Measurements from ENCODE around the gene NRIP1. TPM values are rescaled to one million over a fixed set of nuclear protein-coding genes. Genes with fewer than 3 reads are reported as not detected.
A peak's percentile ranks its signal among the peaks of the same experiment; 100 is the strongest.

NRIP1 gene
- total RNA-seq, 2 donors from 2014 or later = 29.9 to 35.9 TPM

GRCh38 chr21:14916676-14917141 is 148.1 kb downstream of the NRIP1 start:
- Histone ChIP-seq H3K9me3 (ENCODE audit: control insufficient read depth, low read length) (no peaks in the 10 kb centered on the region), H3K36me3 (ENCODE audit: control insufficient read depth, insufficient read depth, low read length) (no peaks in the 10 kb centered on the region), H3K4me1 (ENCODE audit: control insufficient read depth, insufficient read depth, low read length) (peaks cover 6% of the 10 kb centered on the region), H3K4me3 (ENCODE audit: low read length) (no peak overlapping the region), H3K27me3 (ENCODE audit: control insufficient read depth, insufficient read depth, low read length, poor library complexity, severe bottlenecking) (no peaks in the 10 kb centered on the region), H3K9ac (ENCODE audit: extremely low read depth, low read length, poor library complexity, severe bottlenecking) (no peak overlapping the region), H3K27ac (ENCODE audit: low read depth, low read length) (no peak overlapping the region)
- TF ChIP-seq CTCF (conservative IDR thresholded peaks at IDR 0.05) = no peak
- Mint-ChIP-seq H3K9me3 (no peaks in the 10 kb centered on the region), H3K4me3 (no peak overlapping the region), H3K36me3 (ENCODE audit: low read depth) (no peaks in the 10 kb centered on the region), H3K27me3 (ENCODE audit: insufficient read depth) (no peaks in the 10 kb centered on the region), H3K27ac (peak overlapping the region; percentile 91), H3K4me1 (peaks cover 29% of the 10 kb centered on the region)
- peak; percentile 58 for DNase-seq
- 66% methylated on average over 3 of the region's 3 CpGs; no CpG with 5 or more reads in 1 of the 2 experiments for WGBS, 2 experiments (ENCODE audit: insufficient coverage in 1 of 2, insufficient read length in 1 of 2)

- Histone ChIP-seq H3K4me1 (ENCODE audit: control insufficient read depth, insufficient read depth, low read length) (peaks cover 6% of the 10 kb centered on the region), H3K27ac (ENCODE audit: low read depth, low read length) (no peak overlapping the region), H3K9ac (ENCODE audit: extremely low read depth, low read length, poor library complexity, severe bottlenecking) (no peak overlapping the region), H3K4me3 (ENCODE audit: low read length) (no peak overlapping the region), H3K9me3 (ENCODE audit: control insufficient read depth, low read length) (no peaks in the 10 kb centered on the region), H3K27me3 (ENCODE audit: control insufficient read depth, insufficient read depth, low read length, poor library complexity, severe bottlenecking) (no peaks in the 10 kb centered on the region), H3K36me3 (ENCODE audit: control insufficient read depth, insufficient read depth, low read length) (no peaks in the 10 kb centered on the region)
- Mint-ChIP-seq H3K4me1 (peaks cover 32% of the 10 kb centered on the region), H3K36me3 (ENCODE audit: low read depth) (no peaks in the 10 kb centered on the region), H3K27me3 (ENCODE audit: insufficient read depth) (no peaks in the 10 kb centered on the region), H3K9me3 (no peaks in the 10 kb centered on the region), H3K27ac (no peak overlapping the region), H3K4me3 (no peak overlapping the region)
- no peak for TF ChIP-seq CTCF (conservative IDR thresholded peaks at IDR 0.05)
- DNase-seq = no peak
- 86 to 91% methylated on average over 2 of the region's 2 CpGs for WGBS, 2 experiments (ENCODE audit: insufficient coverage in 1 of 2, insufficient read length in 1 of 2)
Observed at GRCh38 chr21:14913638-14914037, 151.2 kb downstream of the NRIP1 start.

GRCh38 chr21:14911351-14911750 is 153.4 kb downstream of the NRIP1 start:
- TF ChIP-seq CTCF (conservative IDR thresholded peaks at IDR 0.05) = no peak
- Mint-ChIP-seq H3K36me3 (ENCODE audit: low read depth) (peaks cover 3% of the 10 kb centered on the region), H3K9me3 (peaks cover 10% of the 10 kb centered on the region), H3K27me3 (ENCODE audit: insufficient read depth) (no peaks in the 10 kb centered on the region), H3K4me3 (no peak overlapping the region), H3K27ac (no peak overlapping the region), H3K4me1 (peaks cover 28% of the 10 kb centered on the region)
- Histone ChIP-seq H3K27ac (ENCODE audit: low read depth, low read length) (no peak overlapping the region), H3K4me3 (ENCODE audit: low read length) (no peak overlapping the region), H3K36me3 (ENCODE audit: control insufficient read depth, insufficient read depth, low read length) (no peaks in the 10 kb centered on the region), H3K4me1 (ENCODE audit: control insufficient read depth, insufficient read depth, low read length) (peaks cover 6% of the 10 kb centered on the region), H3K9me3 (ENCODE audit: control insufficient read depth, low read length) (peaks cover 10% of the 10 kb centered on the region), H3K9ac (ENCODE audit: extremely low read depth, low read length, poor library complexity, severe bottlenecking) (no peak overlapping the region), H3K27me3 (ENCODE audit: control insufficient read depth, insufficient read depth, low read length, poor library complexity, severe bottlenecking) (no peaks in the 10 kb centered on the region)
- DNase-seq = no peak
